ENCODE measurements around the gene CAMLG.

The CAMLG gene

DNA sequence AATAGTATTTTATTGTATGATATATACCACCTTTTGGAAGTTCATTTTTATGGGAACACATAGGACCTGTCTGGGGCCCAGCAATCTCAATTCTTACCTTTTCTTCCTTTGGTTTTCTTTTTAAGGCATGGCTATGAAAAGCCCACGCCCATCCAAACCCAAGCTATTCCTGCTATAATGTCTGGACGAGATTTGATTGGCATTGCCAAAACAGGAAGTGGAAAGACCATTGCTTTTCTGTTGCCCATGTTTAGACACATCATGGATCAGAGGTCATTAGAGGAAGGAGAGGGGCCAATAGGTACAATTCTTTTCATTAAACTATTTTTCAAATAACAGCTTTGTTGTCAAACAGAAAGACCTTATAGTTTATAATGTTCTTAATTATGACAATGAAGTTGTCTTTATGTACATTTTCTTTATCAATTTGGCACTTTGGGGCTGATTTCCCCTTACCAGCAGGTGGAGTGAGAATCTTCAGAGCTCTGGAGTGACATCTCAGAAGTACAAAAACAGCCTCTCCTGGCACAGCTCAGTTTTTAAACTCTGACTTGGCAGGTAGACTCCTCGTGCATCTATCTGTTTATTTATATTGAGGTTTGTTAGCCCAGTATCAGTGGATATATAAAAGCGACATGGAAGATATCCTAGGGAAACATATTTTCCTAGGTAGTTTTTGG, 46.0 kb downstream of the CAMLG start:
- DNase-seq (ENCODE audit: low read depth) = no peak

DNA sequence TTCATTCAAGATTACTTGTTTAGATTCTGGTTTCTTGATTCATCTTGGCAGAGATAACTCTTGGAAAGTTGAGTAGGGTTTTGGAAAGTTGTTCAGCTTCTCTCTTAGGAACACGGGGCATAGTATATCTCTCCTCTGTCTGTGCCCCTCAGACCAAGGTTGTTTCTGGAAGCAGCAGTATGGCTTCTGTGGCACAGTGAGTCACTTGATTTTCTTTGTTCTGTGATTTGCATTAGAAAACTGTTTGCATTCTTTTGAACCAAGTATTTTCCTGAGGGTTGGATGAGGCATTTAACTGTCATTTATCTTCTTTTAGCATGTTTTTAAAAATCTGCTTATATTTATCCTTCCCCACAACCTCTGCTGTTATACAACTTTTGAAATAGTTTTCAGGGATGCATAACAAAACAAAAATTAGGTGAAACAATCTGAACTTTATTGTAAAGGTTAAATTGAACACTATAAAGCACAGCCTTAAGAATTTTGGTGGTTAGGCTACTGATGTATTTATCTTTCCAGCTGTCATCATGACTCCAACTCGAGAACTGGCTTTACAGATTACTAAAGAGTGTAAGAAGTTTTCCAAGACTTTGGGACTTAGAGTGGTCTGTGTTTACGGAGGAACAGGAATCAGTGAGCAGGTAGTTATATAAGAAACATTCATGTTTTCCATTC, 46.7 kb downstream of the CAMLG start:
- DNase-seq (ENCODE audit: low read depth) = no peak

GRCh38 chr5:134787692-134788091, 49.3 kb downstream of the CAMLG start:
- DNase-seq (ENCODE audit: low read depth) = no peak

DNA sequence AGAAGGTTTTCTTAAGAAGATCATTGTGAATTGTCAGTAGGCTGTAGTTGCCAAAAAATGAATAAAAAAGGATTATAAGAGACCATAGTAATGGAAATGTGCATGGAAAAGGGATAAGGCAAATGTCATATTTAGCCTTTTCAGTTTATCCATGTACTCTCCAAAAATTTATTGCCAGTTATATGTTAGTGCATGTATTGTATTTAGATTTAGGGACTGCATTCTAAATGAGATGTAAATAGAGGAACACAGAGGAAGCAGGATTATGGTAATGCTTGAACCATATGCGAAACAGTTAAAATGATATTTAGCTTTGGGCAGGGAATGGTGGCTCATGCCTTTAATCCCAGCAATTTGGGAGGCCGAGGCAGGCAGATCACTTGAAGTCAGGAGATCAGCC, 53.2 kb downstream of the CAMLG start:
- no peak for DNase-seq (ENCODE audit: low read depth)

DNA sequence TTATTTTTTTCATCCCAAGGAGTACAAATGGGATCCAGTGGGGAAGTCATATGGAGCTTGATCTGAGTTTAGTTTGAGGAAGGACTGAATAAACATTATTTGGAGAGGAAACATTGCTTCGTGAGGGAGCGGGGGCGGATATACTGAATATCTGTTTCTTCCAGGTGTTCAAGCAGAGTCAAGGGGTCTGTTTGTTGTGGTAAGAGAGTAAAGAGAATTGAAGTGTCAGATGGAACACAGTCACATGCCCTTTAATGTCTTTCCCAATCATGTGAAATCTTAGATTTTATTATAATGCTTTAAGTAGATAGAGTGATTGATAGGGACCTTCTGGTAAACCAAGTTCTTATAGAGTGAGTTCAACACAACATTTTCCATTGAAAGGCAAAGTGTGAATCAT, 53.9 kb downstream of the CAMLG start:
- DNase-seq (ENCODE audit: low read depth) = no peak

DNA sequence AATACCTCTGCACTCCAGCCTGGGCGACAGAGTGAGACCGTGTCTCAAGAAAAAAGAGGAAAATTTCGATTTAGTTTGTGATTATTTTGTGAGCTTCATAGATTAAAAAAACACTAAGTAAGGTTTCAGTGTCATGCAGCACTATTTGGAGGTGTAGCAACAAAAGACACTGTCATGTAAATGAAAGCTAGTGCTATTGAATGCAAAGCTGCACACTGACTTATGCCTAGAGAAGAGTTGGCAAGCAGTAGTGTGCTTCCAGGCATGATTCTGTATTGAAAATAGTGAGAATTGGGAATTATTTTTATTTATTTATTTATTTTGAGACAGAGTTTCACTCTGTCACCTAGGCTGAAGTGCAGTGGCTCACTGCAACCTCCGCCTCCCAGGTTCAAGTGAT, 54.8 kb downstream of the CAMLG start:
- DNase-seq (ENCODE audit: low read depth) = no peak

DNA sequence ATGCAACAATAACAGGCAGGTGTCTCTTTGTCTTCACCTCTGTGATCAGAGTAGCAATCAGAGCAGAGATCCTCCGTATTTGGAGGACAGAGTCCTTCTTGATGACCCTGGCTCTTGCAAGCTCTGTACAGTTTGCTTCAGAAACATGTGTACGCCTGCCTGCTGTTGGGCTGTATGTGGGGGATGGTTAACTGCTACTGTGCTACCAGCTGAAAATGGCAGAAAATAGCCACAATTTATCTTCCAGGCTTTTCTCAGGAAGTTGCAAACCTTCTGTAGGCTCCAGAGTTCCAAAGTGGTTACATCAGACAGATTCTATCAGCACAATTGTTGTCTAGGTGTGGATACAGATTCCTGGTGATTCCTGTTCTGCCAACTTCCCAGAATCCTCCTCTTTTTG, 55.7 kb downstream of the CAMLG start:
- no peak for DNase-seq (ENCODE audit: low read depth)

DNA sequence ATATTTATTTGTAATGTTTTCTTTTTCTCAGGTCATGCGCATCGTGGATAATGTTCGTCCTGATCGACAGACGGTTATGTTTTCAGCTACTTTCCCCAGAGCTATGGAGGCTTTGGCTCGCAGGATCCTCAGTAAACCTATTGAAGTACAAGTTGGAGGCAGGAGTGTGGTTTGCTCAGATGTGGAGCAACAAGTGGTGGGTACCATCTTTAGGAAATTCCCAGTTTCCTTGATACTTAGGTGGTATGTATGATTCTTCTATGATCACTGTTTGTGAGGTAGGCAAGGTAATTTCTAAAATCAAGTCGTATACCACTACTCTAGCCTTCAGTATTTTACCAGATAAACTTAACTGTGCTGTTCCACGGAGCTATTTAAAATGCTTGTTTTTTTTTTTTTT, 56.5 kb downstream of the CAMLG start:
- no peak for DNase-seq (ENCODE audit: low read depth)

GRCh38 chr5:134798468-134798867, 60.1 kb downstream of the CAMLG start:
- DNase-seq (ENCODE audit: low read depth) = no peak
